Liver (tissue), 9 donors: ENCODE data around the gene MARCHF6. TPM values are rescaled to one million over a fixed set of nuclear protein-coding genes. Genes with fewer than 3 reads are reported as not detected.

Source experiments
- DNase-seq: peaks from one replicate; pipeline ENCODE4 v3.0.0-alpha.2; 2017; ENCODE audit warnings: low spot score
- H3K27ac ChIP-seq, 2 donors: one replicate each; pipeline ENCODE4 v1.7.0; 2013; ENCODE audit warnings: inconsistent platforms in 2 of 2, low read length in 2 of 2, control low read depth in 1 of 2, low read depth in 1 of 2, mild to moderate bottlenecking in 1 of 2
- H3K27me3 ChIP-seq, 4 donors: one replicate each; pipeline versions ENCODE4 v1.6.1 to v1.7.0; 2013; ENCODE audit warnings: low read length in 3 of 4, inconsistent platforms in 1 of 4, mild to moderate bottlenecking in 1 of 4, moderate library complexity in 1 of 4; ENCODE audit not compliant: control insufficient read depth in 4 of 4, insufficient read depth in 4 of 4
- H3K36me3 ChIP-seq, 4 donors: one replicate each; pipeline versions ENCODE4 v1.6.1 to v1.7.0; 2013; ENCODE audit warnings: low read length in 3 of 4, mild to moderate bottlenecking in 3 of 4, low read depth in 1 of 4, moderate library complexity in 1 of 4; ENCODE audit not compliant: control insufficient read depth in 4 of 4, insufficient read depth in 3 of 4
- H3K4me1 ChIP-seq, 4 donors: one replicate each; pipeline versions ENCODE4 v1.6.1 to v1.7.0; 2013; ENCODE audit warnings: low read length in 3 of 4, mild to moderate bottlenecking in 3 of 4, moderate library complexity in 1 of 4; ENCODE audit not compliant: control insufficient read depth in 4 of 4, insufficient read depth in 4 of 4
- H3K4me3 ChIP-seq, 3 donors: one replicate each; pipeline versions ENCODE4 v1.6.1 to v1.7.0; 2013; ENCODE audit warnings: low read length in 3 of 3, control low read depth in 1 of 3, low read depth in 1 of 3, mild to moderate bottlenecking in 1 of 3
- H3K9ac ChIP-seq, 2 donors: one replicate each; pipeline ENCODE4 v1.7.0; 2013; ENCODE audit warnings: low read length in 2 of 2, mild to moderate bottlenecking in 2 of 2, moderate library complexity in 2 of 2, control low read depth in 1 of 2, low read depth in 1 of 2
- H3K9me3 ChIP-seq, 4 donors: one replicate each; pipeline versions ENCODE4 v1.6.1 to v1.7.0; 2013; ENCODE audit warnings: low read length in 3 of 4; ENCODE audit not compliant: control insufficient read depth in 4 of 4
- ATF3 ChIP-seq: IDR thresholded peaks from 2 replicates; pipeline ENCODE4 v1.6.1; 2016; ENCODE audit warnings: antibody characterized with exemption
- EGR1 ChIP-seq, 2 donors: IDR thresholded peaks; 2 replicates each; pipeline ENCODE4 v1.6.1; 2016 to 2018; ENCODE audit warnings: antibody characterized with exemption in 2 of 2, low read depth in 2 of 2
- FOXA1 ChIP-seq: IDR thresholded peaks from 2 replicates; pipeline ENCODE4 v1.6.1; 2016; ENCODE audit warnings: antibody characterized with exemption
- FOXA2 ChIP-seq: IDR thresholded peaks from 2 replicates; pipeline ENCODE4 v1.6.1; 2016; ENCODE audit warnings: antibody characterized with exemption
- GABPA ChIP-seq, 2 donors: IDR thresholded peaks in 1 of 2; conservative IDR thresholded peaks in 1 of 2; 2 replicates each; pipeline ENCODE4 v1.6.1; 2016; ENCODE audit warnings: antibody characterized with exemption in 2 of 2, mild to moderate bottlenecking in 1 of 2, moderate library complexity in 1 of 2
- HNF4A ChIP-seq, 2 donors: conservative IDR thresholded peaks; 2 replicates each; pipeline ENCODE4 v1.6.1; 2016; ENCODE audit warnings: antibody characterized with exemption in 2 of 2, mild to moderate bottlenecking in 2 of 2
- HNF4G ChIP-seq: IDR thresholded peaks from 2 replicates; pipeline ENCODE4 v1.6.1; 2016; ENCODE audit warnings: antibody characterized with exemption
- JUND ChIP-seq, 2 donors: IDR thresholded peaks; 2 replicates each; pipeline ENCODE4 v1.6.1; 2016; ENCODE audit warnings: antibody characterized with exemption in 2 of 2
- NR2F2 ChIP-seq: IDR thresholded peaks from 2 replicates; pipeline ENCODE4 v1.6.1; 2016; ENCODE audit warnings: antibody characterized with exemption
- RAD21 ChIP-seq, 2 donors: IDR thresholded peaks; 2 replicates each; pipeline ENCODE4 v1.6.1; 2016; ENCODE audit warnings: antibody characterized with exemption in 2 of 2, mild to moderate bottlenecking in 2 of 2
- SP1 ChIP-seq: IDR thresholded peaks from 2 replicates; pipeline ENCODE4 v1.6.1; 2018; ENCODE audit warnings: antibody characterized with exemption, mild to moderate bottlenecking
- TAF1 ChIP-seq: conservative IDR thresholded peaks from 2 replicates; pipeline ENCODE4 v1.6.1; 2016; ENCODE audit warnings: antibody characterized with exemption, mild to moderate bottlenecking
- YY1 ChIP-seq: IDR thresholded peaks from 2 replicates; pipeline ENCODE4 v1.6.1; 2016; ENCODE audit warnings: antibody characterized with exemption, mild to moderate bottlenecking
- WGBS: extraction: QIAGEN DNeasy Blood & Tissue Kit; methylation state at CpG from one replicate; pipeline ENCODE4 v1.1.7; 2013; 5-methylcytosine and 5-hydroxymethylcytosine counted together
- polyA plus RNA-seq, 2 donors: library from polyadenylated mRNA; stranded (reverse) in 1 of 2; unstranded in 1 of 2; fragments of 200-250 nt in 1 of 2; fragments of >200 nt in 1 of 2; fragmentation: Nextera tagmentation in 1 of 2; extraction: Ambion mirVana in 1 of 2; gene quantifications; one replicate each; pipeline versions ENCODE4 v1.2.1 to v1.2.3, GENCODE V29; 2013 to 2015
- total RNA-seq, 2 donors: library from RNA; depleted of rRNA; stranded (reverse); fragments of >200 nt; gene quantifications; one replicate each; pipeline ENCODE4 v1.2.3, GENCODE V29; 2014
- TF ChIP-seq, protein P1 (sequence below): IDR thresholded peaks from 2 replicates; pipeline ENCODE4 v1.6.1; 2016; ENCODE audit warnings: antibody characterized with exemption
- TF ChIP-seq, protein P2 (sequence below): fragments of 150-350 bp; IDR thresholded peaks from 2 replicates; pipeline ENCODE4 v1.5.1; 2017; ENCODE audit warnings: improper control_type of control experiment, low read depth, low read length; ENCODE audit not compliant: missing input control
- TF ChIP-seq, protein P3 (sequence below): IDR thresholded peaks from 2 replicates; pipeline ENCODE4 v1.6.1; 2016; ENCODE audit warnings: antibody characterized with exemption, mild to moderate bottlenecking
- donor health status: healthy.
- donor health status: healthy.
- donor health status: healthy.
- donor health status: healthy.
- donor health status: healthy.

Gene MARCHF6
- total and polyA plus RNA-seq, 4 donors: 20.6 to 77.7 (median 62.4) TPM

GRCh38 chr5:10393491-10393890, 40.0 kb downstream of the MARCHF6 start:
- H3K27ac ChIP-seq: no peak overlapping the region
- no peak overlapping the region for H3K4me3 ChIP-seq
- no peaks in the 10 kb centered on the region for H3K4me1 ChIP-seq
- 88% methylated on average over 2 of the region's 2 CpGs for WGBS
- DNase-seq: no peak
- no peaks in the 10 kb centered on the region for H3K27me3 ChIP-seq
- no peak overlapping the region for H3K9ac ChIP-seq
- TF ChIP-seq, protein P1, sequence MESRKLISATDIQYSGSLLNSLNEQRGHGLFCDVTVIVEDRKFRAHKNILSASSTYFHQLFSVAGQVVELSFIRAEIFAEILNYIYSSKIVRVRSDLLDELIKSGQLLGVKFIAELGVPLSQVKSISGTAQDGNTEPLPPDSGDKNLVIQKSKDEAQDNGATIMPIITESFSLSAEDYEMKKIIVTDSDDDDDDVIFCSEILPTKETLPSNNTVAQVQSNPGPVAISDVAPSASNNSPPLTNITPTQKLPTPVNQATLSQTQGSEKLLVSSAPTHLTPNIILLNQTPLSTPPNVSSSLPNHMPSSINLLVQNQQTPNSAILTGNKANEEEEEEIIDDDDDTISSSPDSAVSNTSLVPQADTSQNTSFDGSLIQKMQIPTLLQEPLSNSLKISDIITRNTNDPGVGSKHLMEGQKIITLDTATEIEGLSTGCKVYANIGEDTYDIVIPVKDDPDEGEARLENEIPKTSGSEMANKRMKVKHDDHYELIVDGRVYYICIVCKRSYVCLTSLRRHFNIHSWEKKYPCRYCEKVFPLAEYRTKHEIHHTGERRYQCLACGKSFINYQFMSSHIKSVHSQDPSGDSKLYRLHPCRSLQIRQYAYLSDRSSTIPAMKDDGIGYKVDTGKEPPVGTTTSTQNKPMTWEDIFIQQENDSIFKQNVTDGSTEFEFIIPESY: no peak
- TF ChIP-seq NR2F2 (no peak), GABPA (IDR thresholded peaks at IDR 0.05 in 1 of 2, conservative IDR thresholded peaks at IDR 0.05 in 1 of 2) (no peak), TAF1 (no peak), EGR1 (IDR thresholded peaks at IDR 0.05; ENCODE audit: low read depth in 2 of 2) (no peak), SP1 (no peak), YY1 (no peak), ATF3 (no peak)
- H3K36me3 ChIP-seq: peaks cover 2 to 63% (median 53%) of the 10 kb centered on the region in 4 donors
- H3K9me3 ChIP-seq: no peaks in the 10 kb centered on the region

DNA sequence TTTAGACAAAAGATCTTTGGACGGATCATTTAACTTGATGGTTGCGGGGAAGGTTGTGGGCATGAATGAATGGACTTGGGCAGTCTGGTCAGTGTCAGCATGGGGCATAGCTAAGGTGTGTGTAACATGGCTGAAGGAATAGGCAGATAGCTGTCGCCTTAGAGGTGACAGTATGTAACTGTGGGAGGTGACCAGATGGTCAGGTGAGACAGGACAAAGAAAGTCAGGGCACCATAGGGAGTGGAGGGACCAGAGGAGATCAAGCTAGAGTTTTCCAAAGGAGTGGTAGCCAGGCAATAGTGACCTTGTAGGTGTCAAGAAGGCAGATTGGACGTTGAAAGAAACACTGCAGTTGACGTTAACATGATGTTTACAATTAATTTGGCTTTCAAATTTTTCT, 43.1 kb downstream of the MARCHF6 start:
- Histone ChIP-seq H3K4me3 (no peak overlapping the region), H3K27me3 (no peaks in the 10 kb centered on the region), H3K4me1 (no peaks in the 10 kb centered on the region), H3K36me3 (peaks cover 6 to 53% (median 46%) of the 10 kb centered on the region in 4 donors), H3K9ac (no peak overlapping the region), H3K27ac (no peak overlapping the region), H3K9me3 (no peaks in the 10 kb centered on the region)
- no peak for TF ChIP-seq EGR1 (IDR thresholded peaks at IDR 0.05; ENCODE audit: low read depth in 2 of 2)
- TF ChIP-seq HNF4A (conservative IDR thresholded peaks at IDR 0.05): no peak
- no peak for TF ChIP-seq FOXA2
- no peak for TF ChIP-seq HNF4G
- no peak for TF ChIP-seq NR2F2
- no peak for TF ChIP-seq RAD21 (IDR thresholded peaks at IDR 0.05)
- no peak for TF ChIP-seq FOXA1
- TF ChIP-seq, protein P2, sequence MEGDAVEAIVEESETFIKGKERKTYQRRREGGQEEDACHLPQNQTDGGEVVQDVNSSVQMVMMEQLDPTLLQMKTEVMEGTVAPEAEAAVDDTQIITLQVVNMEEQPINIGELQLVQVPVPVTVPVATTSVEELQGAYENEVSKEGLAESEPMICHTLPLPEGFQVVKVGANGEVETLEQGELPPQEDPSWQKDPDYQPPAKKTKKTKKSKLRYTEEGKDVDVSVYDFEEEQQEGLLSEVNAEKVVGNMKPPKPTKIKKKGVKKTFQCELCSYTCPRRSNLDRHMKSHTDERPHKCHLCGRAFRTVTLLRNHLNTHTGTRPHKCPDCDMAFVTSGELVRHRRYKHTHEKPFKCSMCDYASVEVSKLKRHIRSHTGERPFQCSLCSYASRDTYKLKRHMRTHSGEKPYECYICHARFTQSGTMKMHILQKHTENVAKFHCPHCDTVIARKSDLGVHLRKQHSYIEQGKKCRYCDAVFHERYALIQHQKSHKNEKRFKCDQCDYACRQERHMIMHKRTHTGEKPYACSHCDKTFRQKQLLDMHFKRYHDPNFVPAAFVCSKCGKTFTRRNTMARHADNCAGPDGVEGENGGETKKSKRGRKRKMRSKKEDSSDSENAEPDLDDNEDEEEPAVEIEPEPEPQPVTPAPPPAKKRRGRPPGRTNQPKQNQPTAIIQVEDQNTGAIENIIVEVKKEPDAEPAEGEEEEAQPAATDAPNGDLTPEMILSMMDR: no peak
- no peak for TF ChIP-seq TAF1
- 92% methylated on average over 5 of the region's 5 CpGs for WGBS
- DNase-seq: no peak

- TF ChIP-seq ATF3 (no peak), GABPA (IDR thresholded peaks at IDR 0.05 in 1 of 2, conservative IDR thresholded peaks at IDR 0.05 in 1 of 2) (no peak), EGR1 (IDR thresholded peaks at IDR 0.05; ENCODE audit: low read depth in 2 of 2) (no peak), HNF4G (no peak), HNF4A (conservative IDR thresholded peaks at IDR 0.05) (no peak), JUND (IDR thresholded peaks at IDR 0.05) (no peak)
- TF ChIP-seq, protein P3, sequence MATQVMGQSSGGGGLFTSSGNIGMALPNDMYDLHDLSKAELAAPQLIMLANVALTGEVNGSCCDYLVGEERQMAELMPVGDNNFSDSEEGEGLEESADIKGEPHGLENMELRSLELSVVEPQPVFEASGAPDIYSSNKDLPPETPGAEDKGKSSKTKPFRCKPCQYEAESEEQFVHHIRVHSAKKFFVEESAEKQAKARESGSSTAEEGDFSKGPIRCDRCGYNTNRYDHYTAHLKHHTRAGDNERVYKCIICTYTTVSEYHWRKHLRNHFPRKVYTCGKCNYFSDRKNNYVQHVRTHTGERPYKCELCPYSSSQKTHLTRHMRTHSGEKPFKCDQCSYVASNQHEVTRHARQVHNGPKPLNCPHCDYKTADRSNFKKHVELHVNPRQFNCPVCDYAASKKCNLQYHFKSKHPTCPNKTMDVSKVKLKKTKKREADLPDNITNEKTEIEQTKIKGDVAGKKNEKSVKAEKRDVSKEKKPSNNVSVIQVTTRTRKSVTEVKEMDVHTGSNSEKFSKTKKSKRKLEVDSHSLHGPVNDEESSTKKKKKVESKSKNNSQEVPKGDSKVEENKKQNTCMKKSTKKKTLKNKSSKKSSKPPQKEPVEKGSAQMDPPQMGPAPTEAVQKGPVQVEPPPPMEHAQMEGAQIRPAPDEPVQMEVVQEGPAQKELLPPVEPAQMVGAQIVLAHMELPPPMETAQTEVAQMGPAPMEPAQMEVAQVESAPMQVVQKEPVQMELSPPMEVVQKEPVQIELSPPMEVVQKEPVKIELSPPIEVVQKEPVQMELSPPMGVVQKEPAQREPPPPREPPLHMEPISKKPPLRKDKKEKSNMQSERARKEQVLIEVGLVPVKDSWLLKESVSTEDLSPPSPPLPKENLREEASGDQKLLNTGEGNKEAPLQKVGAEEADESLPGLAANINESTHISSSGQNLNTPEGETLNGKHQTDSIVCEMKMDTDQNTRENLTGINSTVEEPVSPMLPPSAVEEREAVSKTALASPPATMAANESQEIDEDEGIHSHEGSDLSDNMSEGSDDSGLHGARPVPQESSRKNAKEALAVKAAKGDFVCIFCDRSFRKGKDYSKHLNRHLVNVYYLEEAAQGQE: no peak
- H3K27ac ChIP-seq: no peak overlapping the region
- H3K36me3 ChIP-seq: peaks cover 8 to 57% (median 46%) of the 10 kb centered on the region in 4 donors
- H3K4me3 ChIP-seq: no peak overlapping the region
- H3K9ac ChIP-seq: no peak overlapping the region
- no peaks in the 10 kb centered on the region for H3K9me3 ChIP-seq
- no peaks in the 10 kb centered on the region for H3K4me1 ChIP-seq
- no peak for DNase-seq
- H3K27me3 ChIP-seq: no peaks in the 10 kb centered on the region
These were observed 46.3 kb downstream of the MARCHF6 start for GRCh38 chr5:10399839-10400238.
